Naive thymus-derived CD8-positive, alpha-beta T cell (primary cell): ENCODE results near the gene DDX39A. TPM values are rescaled to one million over a fixed set of nuclear protein-coding genes. Genes with fewer than 3 reads are reported as not detected.
A peak's percentile ranks its signal among the peaks of the same experiment; 100 is the strongest.
"Not testable (repeated sequence)": the region's sequence is repeated elsewhere in the genome, so short reads cannot be mapped to it uniquely, and the experiment has no call there.

Experiments used
- ATAC-seq, 2 donors: fragments of 150-1000 bp; cut with Tn5 transposase in 1 of 2; sonication (Bioruptor Pico), chemical (Tn5 transposase) in 1 of 2; 1 replicate in 1 of 2; 2 replicates in 1 of 2; pipeline ENCODE4 v1.10.0; 2021; ENCODE audit warnings: mild to moderate bottlenecking in 2 of 2, moderate library complexity in 2 of 2
- POLR2A ChIA-PET: fragments of 350-600 bp; sonication (Branson Sonifier 250); formaldehyde crosslinking; loops from one replicate; lab custom pipeline; 2021; ENCODE audit warnings: antibody characterized with exemption; lab: Charles Lee
- DNase-seq, 10 donors: peaks; one replicate each; pipeline versions ENCODE4 v3.0.0 to v3.0.0-alpha.2; 2020 to 2022
- H3K27ac Mint-ChIP-seq, 10 donors: one replicate each; pipeline ENCODE4 v1.8.0; 2020 to 2022; ENCODE audit warnings: mild to moderate bottlenecking in 10 of 10, mixed read lengths in 10 of 10, moderate library complexity in 4 of 10, inconsistent platforms in 1 of 10
- H3K27me3 Mint-ChIP-seq, 5 donors: one replicate each; pipeline ENCODE4 v1.8.0; 2021 to 2022; ENCODE audit warnings: mixed read lengths in 5 of 5
- H3K36me3 Mint-ChIP-seq, 3 donors: one replicate each; pipeline ENCODE4 v1.8.0; 2020 to 2022; ENCODE audit warnings: mixed read lengths in 3 of 3, mild to moderate bottlenecking in 2 of 3, inconsistent platforms in 1 of 3
- H3K4me1 Mint-ChIP-seq, 4 donors: one replicate each; pipeline ENCODE4 v1.8.0; 2021 to 2022; ENCODE audit warnings: mixed read lengths in 4 of 4
- H3K4me3 Mint-ChIP-seq, 10 donors: one replicate each; pipeline ENCODE4 v1.8.0; 2020 to 2022; ENCODE audit warnings: mild to moderate bottlenecking in 10 of 10, mixed read lengths in 10 of 10, moderate library complexity in 6 of 10, inconsistent platforms in 1 of 10
- H3K9me3 Mint-ChIP-seq, 9 donors: one replicate each; pipeline ENCODE4 v1.8.0; 2020 to 2022; ENCODE audit warnings: mixed read lengths in 9 of 9, mild to moderate bottlenecking in 3 of 9, inconsistent platforms in 1 of 9, moderate library complexity in 1 of 9
- polyA plus RNA-seq, 3 donors: library from polyadenylated mRNA; unstranded; fragments of 300-500 nt; fragmentation: Illumina TruSeq; gene quantifications; one replicate each; pipeline ENCODE4 v1.2.3, GENCODE V29; 2021
- total RNA-seq, 8 experiments: library from RNA in 2 of 8; stranded (reverse) in 2 of 8; gene quantifications; one replicate each; pipeline ENCODE4 v1.2.3 and lab custom pipeline; 2021 to 2026

The DDX39A gene
- total and polyA plus RNA-seq, 5 experiments from 2014 or later, result 96.0 to 165 (median 136) TPM

DNA sequence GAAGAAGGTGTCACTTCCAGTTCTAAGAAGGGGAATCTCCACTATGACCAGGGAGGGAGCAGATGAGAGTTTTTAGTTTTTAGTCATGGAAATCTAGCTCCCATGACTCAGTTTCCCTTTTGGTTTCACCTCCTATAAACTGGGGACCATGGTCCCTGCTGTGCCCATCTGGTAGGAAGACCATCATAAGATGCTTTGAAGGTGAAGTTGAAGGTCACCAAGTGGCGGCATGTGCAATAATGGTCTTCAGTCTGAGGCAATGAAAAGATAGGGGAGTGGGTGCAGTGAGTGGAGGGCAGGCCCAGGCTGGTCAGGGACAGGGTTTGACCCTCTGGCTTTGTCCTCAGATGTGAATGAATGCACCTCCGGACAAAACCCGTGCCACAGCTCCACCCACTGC lies 22.4 kb downstream of the DDX39A start:
- H3K9me3 Mint-ChIP-seq, DNase-seq, ATAC-seq, H3K4me3 Mint-ChIP-seq, H3K27me3 Mint-ChIP-seq: not testable (repeated sequence)
- Mint-ChIP-seq H3K4me1 (peaks cover 7 to 35% (median 18%) of the 10 kb centered on the region in 4 donors), H3K27ac (peak overlapping the region in 4 of 10 donors; percentile 33 to 93 (median 57)), H3K36me3 (peaks cover 0 to 88% (median 21%) of the 10 kb centered on the region in 3 donors)
- POLR2A ChIA-PET, result interaction anchor here (0.5 to 0.7 kb wide), 5 partner anchors 12 to 642 kb away, joined by 3 to 10 read pairs (median 5); no protein-coding TSS in a partner anchor

DNA sequence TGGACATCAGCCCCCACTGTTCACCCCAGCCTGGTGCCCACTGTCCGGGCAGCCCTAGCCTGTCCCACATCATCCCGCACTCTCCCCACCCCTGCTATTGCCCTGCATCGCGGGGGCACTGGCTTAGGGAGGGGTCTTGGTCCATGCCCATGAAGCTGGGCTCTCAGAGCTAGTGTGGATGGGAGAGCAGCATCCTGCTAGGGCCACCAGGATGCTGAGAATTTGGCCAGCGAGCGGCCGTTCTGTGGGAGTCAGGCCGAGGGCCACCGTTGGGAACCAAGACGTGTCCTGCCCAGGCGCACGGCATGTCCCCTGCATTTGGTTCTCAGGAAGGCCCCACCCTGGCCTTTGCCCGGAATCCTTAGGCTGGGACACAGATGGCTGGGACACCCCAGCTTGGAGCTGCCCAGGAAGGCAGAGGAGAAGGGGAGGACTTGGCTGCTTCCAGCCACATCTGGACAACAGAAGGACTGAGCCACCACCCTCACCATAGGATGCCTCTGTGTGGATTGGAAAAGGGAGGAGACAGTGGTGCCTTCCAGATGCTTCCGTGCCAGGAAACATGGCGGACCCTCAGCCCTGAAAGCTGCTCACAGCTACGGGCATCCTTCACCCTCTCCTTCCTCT lies 23.3 kb downstream of the DDX39A start:
- ATAC-seq, result peak; percentile 5 to 7
- Mint-ChIP-seq H3K4me1 (peaks cover 3 to 32% (median 17%) of the 10 kb centered on the region in 4 donors), H3K36me3 (peaks cover 0 to 88% (median 18%) of the 10 kb centered on the region in 3 donors), H3K9me3 (no peaks in the 10 kb centered on the region), H3K4me3 (no peak overlapping the region), H3K27me3 (no peaks in the 10 kb centered on the region), H3K27ac (peak overlapping the region in 4 of 10 donors; percentile 33 to 93 (median 57))
- DNase-seq, result no peak
- POLR2A ChIA-PET, result interaction anchor here (0.6 to 1.0 kb wide), 3 partner anchors 10 to 175 kb away, joined by 3 to 9 read pairs (median 3); no protein-coding TSS in a partner anchor

DNA sequence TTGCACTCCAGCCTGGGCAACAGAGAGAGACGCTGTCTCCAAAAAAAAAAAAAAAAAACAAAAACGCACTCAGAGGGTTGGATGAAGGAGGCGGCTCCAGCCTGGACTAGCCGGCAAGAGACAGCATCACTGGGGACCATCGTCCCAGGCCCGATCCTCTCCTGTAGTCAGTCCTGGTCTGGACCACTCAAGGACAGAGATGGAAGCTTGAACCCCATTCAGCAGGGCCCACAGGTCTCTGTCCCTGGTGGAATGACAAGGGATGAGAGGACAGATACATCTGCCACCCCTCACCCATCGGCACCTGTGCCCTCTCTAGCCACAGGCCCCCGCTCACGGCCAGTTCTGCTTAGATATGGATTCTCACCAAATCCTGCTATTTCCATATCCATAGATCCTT lies 23.9 kb downstream of the DDX39A start:
- POLR2A ChIA-PET, result interaction anchor here (0.5 to 1.0 kb wide), 4 partner anchors 9 to 261 kb away, joined by 3 to 4 read pairs (median 4); no protein-coding TSS in a partner anchor
- Mint-ChIP-seq H3K27ac (peak overlapping the region in 4 of 10 donors; percentile 14 to 93 (median 68)), H3K36me3 (peaks cover 0 to 89% (median 18%) of the 10 kb centered on the region in 3 donors), H3K4me1 (peaks cover 2 to 35% (median 19%) of the 10 kb centered on the region in 4 donors), H3K27me3 (no peaks in the 10 kb centered on the region), H3K9me3 (no peaks in the 10 kb centered on the region), H3K4me3 (peak overlapping the region in 1 of 10 donors; percentile 48)
- ATAC-seq (peak; percentile 4 to 11), DNase-seq (no peak)

DNA sequence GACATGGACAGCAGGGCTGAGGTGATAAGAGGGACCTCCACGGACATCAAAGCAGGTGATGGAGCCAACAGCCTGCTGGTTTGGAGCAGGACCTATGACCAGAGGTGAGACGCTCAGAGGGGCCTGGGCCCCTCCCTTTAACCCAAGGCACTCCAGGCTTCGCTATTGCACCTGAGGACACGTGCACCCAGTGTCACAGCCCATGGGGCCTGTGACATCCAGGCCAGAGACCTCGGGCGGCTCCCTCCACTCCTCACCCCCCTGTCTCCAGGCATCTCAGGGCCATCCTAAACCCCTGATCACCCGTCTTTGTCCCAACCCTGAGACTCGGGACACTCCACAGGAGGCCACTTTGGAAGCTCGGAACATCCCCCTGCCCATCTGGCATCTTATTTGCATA lies 25.0 kb downstream of the DDX39A start:
- H3K27me3 Mint-ChIP-seq, result no peaks in the 10 kb centered on the region
- no peaks in the 10 kb centered on the region for H3K9me3 Mint-ChIP-seq
- DNase-seq, result no peak
- POLR2A ChIA-PET, result interaction anchor here (0.8 to 1.0 kb wide), 3 partner anchors 11 to 50 kb away, joined by 3 read pairs; no protein-coding TSS in a partner anchor
- peaks cover 2 to 35% (median 19%) of the 10 kb centered on the region in 4 donors for H3K4me1 Mint-ChIP-seq
- ATAC-seq, result peak; percentile 8 to 17
- H3K36me3 Mint-ChIP-seq, result peaks cover 0 to 93% (median 18%) of the 10 kb centered on the region in 3 donors
- peak overlapping the region in 8 of 10 donors; percentile 9 to 93 (median 70) for H3K27ac Mint-ChIP-seq
- H3K4me3 Mint-ChIP-seq, result peak overlapping the region in 2 of 10 donors; percentile 18 to 71

DNA sequence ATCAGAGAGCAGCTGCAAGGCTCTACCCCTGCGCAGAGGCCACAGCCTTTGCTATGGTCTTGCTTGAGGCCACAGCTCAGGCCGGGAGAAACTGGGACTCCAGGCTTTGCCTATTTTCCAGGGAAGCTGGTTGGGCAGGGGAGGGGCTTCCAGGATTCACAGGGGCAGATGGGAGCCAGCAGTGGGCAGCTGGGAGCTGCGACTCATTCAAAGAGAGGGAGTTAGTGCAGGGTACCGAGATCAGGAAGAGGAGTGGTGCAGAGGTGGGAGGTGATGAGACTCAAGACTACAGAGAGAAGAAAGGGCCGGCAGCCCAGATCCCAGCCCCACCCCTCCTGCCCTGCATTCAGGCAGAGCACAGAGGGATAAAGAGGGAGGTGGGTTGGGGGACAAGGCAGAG lies 25.8 kb downstream of the DDX39A start:
- Mint-ChIP-seq H3K27ac (peak overlapping the region in 7 of 10 donors; percentile 15 to 93 (median 65)), H3K27me3 (no peaks in the 10 kb centered on the region), H3K9me3 (no peaks in the 10 kb centered on the region), H3K4me1 (peaks cover 6 to 43% (median 24%) of the 10 kb centered on the region in 4 donors), H3K4me3 (no peak overlapping the region), H3K36me3 (peaks cover 0 to 92% (median 20%) of the 10 kb centered on the region in 3 donors)
- ATAC-seq, result peak; percentile 7 to 10
- POLR2A ChIA-PET, result interaction anchor here (0.6 to 0.9 kb wide), 4 partner anchors 30 to 514 kb away, joined by 3 to 4 read pairs (median 4); no protein-coding TSS in a partner anchor
- DNase-seq, result no peak

DNA sequence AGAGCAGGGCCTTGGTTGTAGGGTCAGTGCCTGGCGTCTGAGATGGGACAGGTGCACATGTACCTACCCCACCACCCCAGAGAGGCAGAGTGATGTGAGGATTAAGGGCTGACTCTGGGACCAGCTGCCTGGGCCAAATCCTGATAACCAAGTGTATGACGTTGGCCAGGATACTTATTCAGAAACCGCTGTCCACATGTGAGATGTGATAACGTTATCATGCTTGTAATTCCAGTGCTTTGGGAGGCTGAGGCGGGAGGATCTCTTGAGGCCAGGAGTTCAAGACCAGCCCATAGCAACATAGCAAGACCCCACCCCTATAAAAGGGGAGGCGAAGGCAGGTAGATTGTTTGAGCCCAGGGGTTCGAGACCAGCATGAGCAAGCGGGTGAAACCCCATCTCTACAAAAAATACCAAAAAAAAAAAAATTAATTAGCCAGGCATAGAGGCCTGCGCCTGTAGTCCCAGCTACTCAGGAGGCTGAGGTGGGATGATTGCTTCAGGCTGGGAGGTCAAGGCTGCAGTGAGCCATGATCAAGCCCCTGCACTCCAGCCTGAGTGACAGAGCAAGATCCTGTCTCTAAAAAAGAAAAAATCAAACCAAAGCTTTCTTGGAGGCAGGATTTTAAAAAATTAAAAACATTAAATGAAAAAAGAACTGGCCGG lies 27.9 kb downstream of the DDX39A start:
- POLR2A ChIA-PET, result interaction anchor here (0.8 to 1.3 kb wide), 2 partner anchors 10 to 438 kb away, joined by 3 to 4 read pairs; partner anchors contain the start of gene ADGRE5
- Mint-ChIP-seq H3K4me3 (peak overlapping the region in 1 of 10 donors; percentile 4), H3K27me3 (no peaks in the 10 kb centered on the region), H3K27ac (peak overlapping the region in 6 of 10 donors; percentile 58 to 93 (median 80)), H3K9me3 (no peaks in the 10 kb centered on the region), H3K4me1 (peaks cover 13 to 31% (median 20%) of the 10 kb centered on the region in 4 donors), H3K36me3 (peaks cover 0 to 87% (median 11%) of the 10 kb centered on the region in 3 donors)
- ATAC-seq (no peak), DNase-seq (no peak)

DNA sequence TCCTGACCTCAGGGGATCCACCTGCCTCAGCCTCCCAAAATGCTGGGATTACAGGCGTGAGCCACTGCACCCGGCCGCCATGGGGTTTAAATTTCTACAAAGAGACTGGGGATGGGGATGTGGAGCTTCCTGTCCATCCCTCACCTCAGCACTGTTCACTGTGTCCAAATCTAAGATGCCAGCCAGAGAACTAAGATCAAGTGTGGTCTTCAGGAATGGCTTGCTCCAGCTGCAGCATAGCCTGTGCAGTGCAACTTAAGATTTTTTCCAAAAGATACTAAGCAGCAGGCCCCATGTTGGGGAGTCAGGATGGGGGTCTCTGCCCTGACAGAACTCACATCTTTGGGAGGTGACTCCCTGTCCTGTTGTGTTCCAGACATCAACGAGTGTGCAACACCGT lies 28.6 kb downstream of the DDX39A start:
- Mint-ChIP-seq H3K36me3 (peaks cover 0 to 85% (median 8%) of the 10 kb centered on the region in 3 donors), H3K27ac (peak overlapping the region in 6 of 10 donors; percentile 19 to 93 (median 73)), H3K27me3 (no peaks in the 10 kb centered on the region), H3K4me3 (no peak overlapping the region), H3K4me1 (peaks cover 15 to 32% (median 25%) of the 10 kb centered on the region in 4 donors), H3K9me3 (no peaks in the 10 kb centered on the region)
- no peak for ATAC-seq
- no peak for DNase-seq
- POLR2A ChIA-PET, result interaction anchor here (0.6 to 1.3 kb wide), 3 partner anchors 9 to 250 kb away, joined by 3 to 4 read pairs (median 4); partner anchors contain the start of gene ADGRE5

DNA sequence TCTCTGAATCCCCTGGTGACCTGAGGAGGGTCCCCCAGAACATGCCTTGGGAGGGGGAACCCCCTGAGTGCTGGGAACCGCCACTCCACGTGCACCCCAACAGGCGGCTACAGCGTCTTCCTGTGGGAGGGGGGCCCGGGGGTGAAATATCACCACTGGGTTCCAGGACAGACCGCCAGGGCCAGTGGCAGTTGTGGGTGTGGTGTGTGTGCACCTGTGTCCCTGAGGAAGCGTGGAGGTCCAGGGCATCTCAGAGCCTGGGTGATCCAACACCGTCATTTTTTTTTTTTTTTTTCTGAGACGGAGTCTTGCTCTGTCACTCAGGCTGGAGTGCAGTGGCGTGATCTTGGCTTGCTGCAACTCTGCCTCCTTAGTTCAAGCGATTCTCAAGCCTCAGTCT lies 33.6 kb downstream of the DDX39A start:
- ATAC-seq (no peak), DNase-seq (peak in 2 of 10 donors; percentile 36 to 41)
- Mint-ChIP-seq H3K27ac (peak overlapping the region; percentile 94 to 100 (median 98)), H3K36me3 (peaks cover 0 to 44% (median 2%) of the 10 kb centered on the region in 3 donors), H3K4me3 (peak overlapping the region; percentile 84 to 99 (median 94)), H3K4me1 (peaks cover 27 to 48% (median 39%) of the 10 kb centered on the region in 4 donors), H3K27me3 (no peaks in the 10 kb centered on the region), H3K9me3 (no peaks in the 10 kb centered on the region)
- POLR2A ChIA-PET, result interaction anchor here (0.6 to 13.5 kb wide), 9 partner anchors 10 to 849 kb away, joined by 3 to 360 read pairs (median 6); no protein-coding TSS in a partner anchor

DNA sequence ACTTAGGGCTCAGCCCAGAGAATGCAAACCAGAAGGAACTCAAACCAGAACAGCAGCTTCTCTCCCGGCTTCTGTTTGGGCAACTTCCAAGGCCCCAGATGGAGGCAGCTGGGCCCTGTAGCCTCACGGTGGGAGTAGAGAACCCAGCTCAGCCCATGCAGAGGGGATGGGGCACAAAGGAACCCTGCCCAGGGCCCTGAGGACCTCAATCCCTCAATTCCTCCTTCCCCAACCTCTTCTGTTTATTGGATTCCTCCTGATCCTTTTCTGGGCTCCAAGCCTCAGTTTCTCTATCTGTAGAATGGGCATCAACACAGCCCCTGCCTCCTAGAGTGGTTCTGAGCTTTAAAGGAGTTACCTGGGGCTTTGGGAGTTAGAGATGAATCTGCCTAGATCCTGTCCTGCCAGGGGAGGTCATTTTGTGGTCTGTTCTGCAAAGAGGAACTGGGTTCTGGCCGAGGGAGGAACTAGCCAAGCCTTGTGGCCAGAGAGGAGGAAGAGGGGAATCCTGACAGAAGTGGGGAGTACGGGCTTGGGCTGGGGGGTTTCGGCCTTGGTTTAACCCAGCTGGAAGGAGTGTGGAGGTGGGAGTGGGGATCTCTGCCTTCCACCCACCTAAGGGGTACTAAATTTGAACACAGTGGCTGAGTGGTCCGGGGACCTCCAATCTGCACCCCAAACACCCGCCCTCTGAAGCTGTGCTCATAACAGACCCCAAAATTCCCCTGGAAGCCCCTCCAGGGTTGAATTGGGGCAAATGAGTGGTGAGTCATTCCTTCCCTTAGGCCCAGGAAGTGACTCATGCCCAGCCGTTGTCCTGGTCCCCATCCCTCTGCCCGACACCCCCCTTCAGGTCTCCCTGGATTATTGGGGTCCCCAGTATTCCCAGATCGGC lies 35.2 kb downstream of the DDX39A start:
- H3K4me1 Mint-ChIP-seq, result peaks cover 30 to 63% (median 50%) of the 10 kb centered on the region in 4 donors
- H3K36me3 Mint-ChIP-seq, result peaks cover 0 to 31% (median 2%) of the 10 kb centered on the region in 3 donors
- H3K9me3 Mint-ChIP-seq, result no peaks in the 10 kb centered on the region
- peak overlapping the region; percentile 94 to 100 (median 98) for H3K27ac Mint-ChIP-seq
- ATAC-seq, result peak in 1 of 2 donors; percentile 11
- H3K4me3 Mint-ChIP-seq, result peak overlapping the region; percentile 84 to 99 (median 94)
- H3K27me3 Mint-ChIP-seq, result no peaks in the 10 kb centered on the region
- peak in 4 of 10 donors; percentile 50 to 80 (median 76) for DNase-seq
- POLR2A ChIA-PET, result interaction anchor here (0.6 to 13.5 kb wide), 8 partner anchors 10 to 127 kb away, joined by 3 to 360 read pairs (median 4); no protein-coding TSS in a partner anchor

DNA sequence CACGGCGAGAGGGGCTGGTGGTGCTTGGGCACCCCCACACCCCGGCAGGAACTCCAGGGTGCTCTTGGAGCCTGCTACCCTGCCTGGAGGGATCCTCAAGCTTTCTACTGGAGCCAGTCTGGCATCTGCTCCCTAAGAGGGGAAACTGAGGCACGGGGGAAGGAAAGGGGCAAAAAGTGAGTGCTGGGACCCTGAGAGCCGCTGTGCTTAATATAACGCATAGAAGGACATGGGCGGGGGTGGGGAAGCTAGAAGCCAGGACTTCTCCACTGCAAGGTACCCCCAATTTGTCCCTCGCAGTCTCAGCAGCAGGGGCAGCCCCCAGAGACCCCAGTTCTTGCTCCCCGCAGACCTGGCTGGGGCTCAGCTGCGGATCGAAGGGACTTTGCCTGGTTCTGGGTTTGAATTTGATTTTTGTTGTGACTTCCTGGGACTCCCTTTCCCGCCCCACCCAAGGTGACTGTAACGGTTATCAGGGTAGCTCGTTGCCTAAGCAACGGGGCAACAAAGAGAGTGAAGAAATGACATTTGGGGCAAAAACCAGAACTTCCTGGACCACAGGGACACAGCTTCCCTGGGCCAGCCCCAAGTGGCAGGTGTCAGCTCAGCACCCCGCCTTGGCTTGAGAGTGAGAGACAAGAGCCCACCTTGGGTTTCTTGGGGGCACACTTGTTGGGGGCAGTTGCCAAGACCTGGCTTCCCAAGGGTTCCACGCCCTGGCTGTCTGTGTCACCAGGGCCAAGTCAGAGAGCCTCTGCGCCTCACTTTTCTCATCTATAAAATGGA lies 37.3 kb downstream of the DDX39A start:
- H3K36me3 Mint-ChIP-seq, result peaks cover 0 to 17% (median 0%) of the 10 kb centered on the region in 3 donors
- no peaks in the 10 kb centered on the region for H3K27me3 Mint-ChIP-seq
- peak; percentile 56 to 95 (median 86) for DNase-seq
- peak overlapping the region; percentile 94 to 100 (median 98) for H3K27ac Mint-ChIP-seq
- H3K4me3 Mint-ChIP-seq, result peak overlapping the region; percentile 84 to 99 (median 94)
- POLR2A ChIA-PET, result interaction anchor here (0.6 to 13.5 kb wide), 18 partner anchors 8 to 1230 kb away, joined by 3 to 360 read pairs (median 6); partner anchors contain the start of genes ASF1B, DDX39A, DNAJB1 and IL27RA
- peak; percentile 38 to 55 for ATAC-seq
- no peaks in the 10 kb centered on the region for H3K9me3 Mint-ChIP-seq
- peaks cover 30 to 68% (median 52%) of the 10 kb centered on the region in 4 donors for H3K4me1 Mint-ChIP-seq
